HEK293T (cell line): ENCODE measurements around the gene ACVR2A.

Experiments
- CTCF ChIA-PET: fragments of 350-600 bp; formaldehyde crosslinking; extraction: SDS; loops from one replicate; lab custom pipeline; 2021; ENCODE audit warnings: antibody characterized with exemption, inconsistent platforms; lab: Yijun Ruan, JAX
- POLR2A ChIA-PET: fragments of 350-600 bp; formaldehyde crosslinking; extraction: SDS; loops from one replicate; lab custom pipeline; 2020; ENCODE audit warnings: antibody characterized with exemption, inconsistent platforms; lab: Yijun Ruan, JAX
- DNase-seq: peaks from one replicate; pipeline ENCODE4 v3.0.0; 2012; ENCODE audit warnings: mixed read lengths; ENCODE audit errors: extremely low spot score
- ARNT ChIP-seq: fragments of 450-650 bp; IDR thresholded peaks from 2 replicates; pipeline ENCODE4 v1.6.1; 2017; ENCODE audit warnings: mild to moderate bottlenecking
- BHLHE40 ChIP-seq: fragments of 450-650 bp; IDR thresholded peaks from 2 replicates; pipeline ENCODE4 v1.6.1; 2016; ENCODE audit warnings: mild to moderate bottlenecking, moderate library complexity, borderline replicate concordance
- CTBP1 ChIP-seq: fragments of 450-650 bp; IDR thresholded peaks from 2 replicates; pipeline ENCODE4 v1.6.1; 2016; ENCODE audit warnings: borderline replicate concordance
- ELF4 ChIP-seq: fragments of 450-650 bp; IDR thresholded peaks from 2 replicates; pipeline ENCODE4 v1.6.1; 2017; ENCODE audit warnings: antibody characterized with exemption
- FOXA1 ChIP-seq: fragments of 450-650 bp; IDR thresholded peaks from 2 replicates; pipeline ENCODE4 v1.6.1; 2016; ENCODE audit warnings: mild to moderate bottlenecking
- FOXK2 ChIP-seq: fragments of 450-650 bp; IDR thresholded peaks from 2 replicates; pipeline ENCODE4 v1.6.1; 2016; ENCODE audit warnings: mild to moderate bottlenecking
- FOXM1 ChIP-seq: fragments of 450-650 bp; IDR thresholded peaks from 2 replicates; pipeline ENCODE4 v1.6.1; 2017; ENCODE audit warnings: mild to moderate bottlenecking, borderline replicate concordance
- HDGF ChIP-seq: fragments of 450-650 bp; IDR thresholded peaks from 2 replicates; pipeline ENCODE4 v1.6.1; 2017; ENCODE audit warnings: antibody characterized with exemption, borderline replicate concordance
- L3MBTL2 ChIP-seq: fragments of 450-650 bp; conservative IDR thresholded peaks from 2 replicates; pipeline ENCODE4 v1.6.1; 2016; ENCODE audit warnings: mild to moderate bottlenecking
- LEF1 ChIP-seq: fragments of 450-650 bp; IDR thresholded peaks from 2 replicates; pipeline ENCODE4 v1.6.1; 2017; ENCODE audit warnings: mild to moderate bottlenecking, borderline replicate concordance
- NFRKB ChIP-seq: fragments of 450-650 bp; IDR thresholded peaks from 2 replicates; pipeline ENCODE4 v1.6.1; 2016; ENCODE audit warnings: mild to moderate bottlenecking, moderate library complexity
- PKNOX1 ChIP-seq: fragments of 450-650 bp; IDR thresholded peaks from 2 replicates; pipeline ENCODE4 v1.6.1; 2016
- SP1 ChIP-seq: fragments of 450-650 bp; IDR thresholded peaks from 2 replicates; pipeline ENCODE4 v1.6.1; 2017
- SUZ12 ChIP-seq: fragments of 450-650 bp; IDR thresholded peaks from 2 replicates; pipeline ENCODE4 v1.6.1; 2016; ENCODE audit warnings: mild to moderate bottlenecking
- TARDBP ChIP-seq: fragments of 450-650 bp; IDR thresholded peaks from 2 replicates; pipeline ENCODE4 v1.6.1; 2016
- ZNF384 ChIP-seq: fragments of 450-650 bp; IDR thresholded peaks from 2 replicates; pipeline ENCODE4 v1.6.1; 2016

Gene ACVR2A

GRCh38 chr2:147945660-147946059 is 100.8 kb downstream of the ACVR2A start:
- CTCF ChIA-PET = no interaction called here
- DNase-seq = no peak
- POLR2A ChIA-PET = no interaction called here
- no peak for TF ChIP-seq LEF1
- no peak for TF ChIP-seq BHLHE40
- TF ChIP-seq CTBP1 = no peak
- no peak for TF ChIP-seq ARNT
- no peak for TF ChIP-seq ELF4
- TF ChIP-seq FOXM1 = no peak
- no peak for TF ChIP-seq SUZ12
- TF ChIP-seq FOXA1 = no peak
- TF ChIP-seq NFRKB = no peak
- TF ChIP-seq SP1 = no peak
- TF ChIP-seq TARDBP = no peak
- TF ChIP-seq ZNF384 = no peak
- no peak for TF ChIP-seq HDGF

GRCh38 chr2:147952118-147952517 is 107.3 kb downstream of the ACVR2A start:
- CTCF ChIA-PET = no interaction called here
- POLR2A ChIA-PET = no interaction called here
- DNase-seq = no peak
- TF ChIP-seq L3MBTL2 (no peak), PKNOX1 (no peak), ELF4 (no peak), CTBP1 (no peak), SP1 (no peak), BHLHE40 (no peak), LEF1 (no peak)

GRCh38 chr2:147968571-147968970 is 123.7 kb downstream of the ACVR2A start:
- CTCF ChIA-PET = no interaction called here
- no peak for DNase-seq
- POLR2A ChIA-PET = no interaction called here
- TF ChIP-seq SP1 (no peak), PKNOX1 (no peak), FOXK2 (no peak), L3MBTL2 (no peak), HDGF (no peak), ELF4 (no peak), CTBP1 (no peak), SUZ12 (no peak), FOXM1 (no peak), TARDBP (no peak)

GRCh38 chr2:147976102-147976501 is 131.3 kb downstream of the ACVR2A start:
- POLR2A ChIA-PET = no interaction called here
- CTCF ChIA-PET = no interaction called here
- TF ChIP-seq CTBP1 (no peak), SP1 (no peak), SUZ12 (no peak), BHLHE40 (no peak), ZNF384 (no peak), NFRKB (no peak), FOXK2 (no peak)
- DNase-seq = no peak

- ChIA-PET CTCF (no interaction called here), POLR2A (no interaction called here)
- TF ChIP-seq FOXA1 = no peak
- no peak for TF ChIP-seq FOXK2
- TF ChIP-seq TARDBP = no peak
- no peak for TF ChIP-seq ELF4
- TF ChIP-seq BHLHE40 = no peak
- no peak for DNase-seq
Observed at GRCh38 chr2:147977679-147978078, 132.8 kb downstream of the ACVR2A start.
